ENCODE results near the gene PROS1.
A peak's percentile ranks its signal among the peaks of the same experiment; 100 is the strongest.

PROS1 gene

GRCh38 chr3:93973131-93974126, at the start of gene PROS1:
Gene PROS1 (minus strand): TSS chr3:93973896. CDS start chr3:93973749, 147 bp downstream.
- DNase-seq (ENCODE audit: low spot score) = peak; percentile 63

- DNase-seq (ENCODE audit: low spot score) = no peak
Observed at GRCh38 chr3:94020293-94020692, 46.6 kb upstream of the PROS1 start.

GRCh38 chr3:94019659-94020058, 46.0 kb upstream of the PROS1 start:
- DNase-seq (ENCODE audit: low spot score) = no peak

GRCh38 chr3:94015025-94015424, 41.3 kb upstream of the PROS1 start:
- no peak for DNase-seq (ENCODE audit: low spot score)

GRCh38 chr3:94012185-94012584, 38.5 kb upstream of the PROS1 start:
- DNase-seq (ENCODE audit: low spot score) = no peak

- DNase-seq (ENCODE audit: low spot score) = no peak
Observed at GRCh38 chr3:94011233-94011711, 37.6 kb upstream of the PROS1 start.

GRCh38 chr3:94009608-94010007, 35.9 kb upstream of the PROS1 start:
- DNase-seq (ENCODE audit: low spot score) = no peak

GRCh38 chr3:94008253-94008652, 34.6 kb upstream of the PROS1 start:
- DNase-seq (ENCODE audit: low spot score) = no peak

- DNase-seq (ENCODE audit: low spot score) = peak; percentile 43
Observed at GRCh38 chr3:94004301-94004910, 30.7 kb upstream of the PROS1 start.

- DNase-seq (ENCODE audit: low spot score) = no peak
Observed at GRCh38 chr3:94001827-94002495, 28.3 kb upstream of the PROS1 start.

- no peak for DNase-seq (ENCODE audit: low spot score)
Observed at GRCh38 chr3:94001191-94001590, 27.5 kb upstream of the PROS1 start.

GRCh38 chr3:93994056-93994455, 20.4 kb upstream of the PROS1 start:
- DNase-seq (ENCODE audit: low spot score) = no peak

- no peak for DNase-seq (ENCODE audit: low spot score)
Observed at GRCh38 chr3:93992207-93992606, 18.5 kb upstream of the PROS1 start.

- DNase-seq (ENCODE audit: low spot score) = no peak
Observed at GRCh38 chr3:93991631-93992030, 17.9 kb upstream of the PROS1 start.

- no peak for DNase-seq (ENCODE audit: low spot score)
Observed at GRCh38 chr3:93989241-93989640, 15.5 kb upstream of the PROS1 start.

GRCh38 chr3:93988764-93989163, 15.1 kb upstream of the PROS1 start:
- DNase-seq (ENCODE audit: low spot score) = no peak

GRCh38 chr3:93988283-93988682, 14.6 kb upstream of the PROS1 start:
- no peak for DNase-seq (ENCODE audit: low spot score)

- DNase-seq (ENCODE audit: low spot score) = no peak
Observed at GRCh38 chr3:93984618-93985017, 10.9 kb upstream of the PROS1 start.

GRCh38 chr3:93983408-93983807, 9.7 kb upstream of the PROS1 start:
- no peak for DNase-seq (ENCODE audit: low spot score)

- no peak for DNase-seq (ENCODE audit: low spot score)
Observed at GRCh38 chr3:93981649-93982048, 8.0 kb upstream of the PROS1 start.

- peak; percentile 98 for DNase-seq (ENCODE audit: low spot score)
Observed at GRCh38 chr3:93979850-93980676, 6.4 kb upstream of the PROS1 start, which contains the start of gene ARL13B. Gene ARL13B (plus strand): TSS chr3:93980155. CDS start chr3:93980424, 269 bp downstream.

Measured in globus pallidus (tissue), 1 donor.